ENCODE data around the gene USP13. TPM values are rescaled to one million over a fixed set of nuclear protein-coding genes. Genes with fewer than 3 reads are reported as not detected.

USP13 gene
- total and polyA plus RNA-seq, 4 donors: 2.4 to 7.3 (median 4.2) TPM

- Histone ChIP-seq H3K9me3 (ENCODE audit: control insufficient read depth in 4 of 4, low read length in 3 of 4) (no peaks in the 10 kb centered on the region), H3K27me3 (ENCODE audit: control insufficient read depth in 4 of 4, insufficient read depth in 4 of 4, low read length in 3 of 4) (peaks cover 0 to 6% (median 0%) of the 10 kb centered on the region in 4 donors)
- DNase-seq (ENCODE audit: low spot score): no peak
These were observed 166.5 kb downstream of the USP13 start for GRCh38 chr3:179819379-179819778.

GRCh38 chr3:179822296-179822695 lies 169.5 kb downstream of the USP13 start:
- H3K9me3 ChIP-seq (ENCODE audit: control insufficient read depth in 4 of 4, low read length in 3 of 4): no peaks in the 10 kb centered on the region
- H3K27ac ChIP-seq (ENCODE audit: low read depth in 1 of 2, low read length in 2 of 2): no peak overlapping the region
- WGBS: 83% methylated on average over 3 of the region's 3 CpGs
- H3K4me1 ChIP-seq (ENCODE audit: control insufficient read depth in 4 of 4, insufficient read depth in 4 of 4, low read length in 3 of 4): no peaks in the 10 kb centered on the region
- no peak overlapping the region for H3K9ac ChIP-seq (ENCODE audit: low read depth in 1 of 2, low read length in 2 of 2)
- no peak overlapping the region for H3K4me3 ChIP-seq (ENCODE audit: low read depth in 1 of 3, low read length in 3 of 3)
- peaks cover 0 to 9% (median 0%) of the 10 kb centered on the region in 4 donors for H3K27me3 ChIP-seq (ENCODE audit: control insufficient read depth in 4 of 4, insufficient read depth in 4 of 4, low read length in 3 of 4)
- no peak for DNase-seq (ENCODE audit: low spot score)
- H3K36me3 ChIP-seq (ENCODE audit: control insufficient read depth in 4 of 4, insufficient read depth in 3 of 4, low read depth in 1 of 4, low read length in 3 of 4): no peaks in the 10 kb centered on the region
- TF ChIP-seq FOXA1 (IDR thresholded peaks at IDR 0.05) (no peak), EGR1 (IDR thresholded peaks at IDR 0.05; ENCODE audit: low read depth in 2 of 2) (no peak), TAF1 (conservative IDR thresholded peaks at IDR 0.05) (no peak), HNF4A (conservative IDR thresholded peaks at IDR 0.05) (no peak), NR2F2 (IDR thresholded peaks at IDR 0.05) (no peak), MAX (IDR thresholded peaks at IDR 0.05) (no peak), RXRA (IDR thresholded peaks at IDR 0.05) (no peak), REST (IDR thresholded peaks at IDR 0.05) (no peak), JUND (IDR thresholded peaks at IDR 0.05) (no peak), RAD21 (IDR thresholded peaks at IDR 0.05) (no peak), FOXA2 (IDR thresholded peaks at IDR 0.05) (no peak), CTCF (IDR thresholded peaks at IDR 0.05; ENCODE audit: low read depth, low read length, missing input control) (no peak), ATF3 (IDR thresholded peaks at IDR 0.05) (no peak), YY1 (IDR thresholded peaks at IDR 0.05) (no peak), SP1 (IDR thresholded peaks at IDR 0.05) (no peak), HNF4G (IDR thresholded peaks at IDR 0.05) (no peak), GABPA (IDR thresholded peaks at IDR 0.05 in 1 of 2, conservative IDR thresholded peaks at IDR 0.05 in 1 of 2) (no peak), ZBTB33 (IDR thresholded peaks at IDR 0.05) (no peak)

More at GRCh38 chr3:179819379-179819778, 166.5 kb downstream of the USP13 start:
- Histone ChIP-seq H3K4me3 (ENCODE audit: low read depth in 1 of 3, low read length in 3 of 3) (no peak overlapping the region), H3K4me1 (ENCODE audit: control insufficient read depth in 4 of 4, insufficient read depth in 4 of 4, low read length in 3 of 4) (no peaks in the 10 kb centered on the region), H3K36me3 (ENCODE audit: control insufficient read depth in 4 of 4, insufficient read depth in 3 of 4, low read depth in 1 of 4, low read length in 3 of 4) (no peaks in the 10 kb centered on the region), H3K9ac (ENCODE audit: low read depth in 1 of 2, low read length in 2 of 2) (no peak overlapping the region), H3K27ac (ENCODE audit: low read depth in 1 of 2, low read length in 2 of 2) (no peak overlapping the region)
- WGBS: 76% methylated on average over 3 of the region's 3 CpGs
- TF ChIP-seq ATF3 (IDR thresholded peaks at IDR 0.05) (no peak), JUND (IDR thresholded peaks at IDR 0.05) (no peak), GABPA (IDR thresholded peaks at IDR 0.05 in 1 of 2, conservative IDR thresholded peaks at IDR 0.05 in 1 of 2) (no peak), FOXA2 (IDR thresholded peaks at IDR 0.05) (no peak), HNF4G (IDR thresholded peaks at IDR 0.05) (no peak), MAX (IDR thresholded peaks at IDR 0.05) (no peak)
